ENCODE results near the gene MS4A7. TPM values are rescaled to one million over a fixed set of nuclear protein-coding genes. Genes with fewer than 3 reads are reported as not detected.

Gene MS4A7
- total RNA-seq, 1 donor from 2014 or later = not detected

GRCh38 chr11:60370811-60371298 lies 7.5 kb upstream of the MS4A7 start:
- DNase-seq (ENCODE audit: low read depth) = peak; percentile 24

GRCh38 chr11:60371386-60371785 lies 6.9 kb upstream of the MS4A7 start:
- no peak for DNase-seq (ENCODE audit: low read depth)

- no peak for DNase-seq (ENCODE audit: low read depth)
Measured at GRCh38 chr11:60371854-60372253, 6.5 kb upstream of the MS4A7 start.

GRCh38 chr11:60372767-60373166 lies 5.6 kb upstream of the MS4A7 start:
- no peak for DNase-seq (ENCODE audit: low read depth)

GRCh38 chr11:60375316-60375715 lies 3.0 kb upstream of the MS4A7 start:
- DNase-seq (ENCODE audit: low read depth) = no peak

- DNase-seq (ENCODE audit: low read depth) = no peak
Measured at GRCh38 chr11:60376601-60377000, 1.7 kb upstream of the MS4A7 start.

- no peak for DNase-seq (ENCODE audit: low read depth)
Measured at GRCh38 chr11:60377401-60378136, 763 bp upstream of the MS4A7 start.

GRCh38 chr11:60389279-60389910 lies 11.1 kb downstream of the MS4A7 start:
- no peak for DNase-seq (ENCODE audit: low read depth)

- no peak for DNase-seq (ENCODE audit: low read depth)
Measured at GRCh38 chr11:60390419-60390818, 12.1 kb downstream of the MS4A7 start.

GRCh38 chr11:60392361-60392760 lies 14.0 kb downstream of the MS4A7 start:
- DNase-seq (ENCODE audit: low read depth) = no peak

- no peak for DNase-seq (ENCODE audit: low read depth)
Measured at GRCh38 chr11:60393016-60393415, 14.7 kb downstream of the MS4A7 start.

- no peak for DNase-seq (ENCODE audit: low read depth)
Measured at GRCh38 chr11:60394666-60395380, 16.5 kb downstream of the MS4A7 start.

- DNase-seq (ENCODE audit: low read depth) = no peak
Measured at GRCh38 chr11:60396382-60396781, 18.1 kb downstream of the MS4A7 start, which contains the start of gene MS4A14. Gene MS4A14, plus strand, starts transcription at chr11:60396459. Its CDS starts 120 bp downstream, at chr11:60396579.

GRCh38 chr11:60396799-60397198 lies 18.5 kb downstream of the MS4A7 start:
- DNase-seq (ENCODE audit: low read depth) = no peak

- DNase-seq (ENCODE audit: low read depth) = no peak
Measured at GRCh38 chr11:60420015-60420414, 41.7 kb downstream of the MS4A7 start.

- DNase-seq (ENCODE audit: low read depth) = no peak
Measured at GRCh38 chr11:60422609-60423008, 44.3 kb downstream of the MS4A7 start.

- DNase-seq (ENCODE audit: low read depth) = no peak
Measured at GRCh38 chr11:60428517-60428916, 50.2 kb downstream of the MS4A7 start.

GRCh38 chr11:60429272-60429671 lies 50.9 kb downstream of the MS4A7 start, which contains the start of gene MS4A5:
Gene MS4A5, plus strand, starts transcription at chr11:60429572. Its CDS starts 103 bp downstream, at chr11:60429675.
- DNase-seq (ENCODE audit: low read depth) = no peak

GRCh38 chr11:60431251-60431650 lies 52.9 kb downstream of the MS4A7 start:
- peak; percentile 16 for DNase-seq (ENCODE audit: low read depth)

- DNase-seq (ENCODE audit: low read depth) = no peak
Measured at GRCh38 chr11:60433401-60433800, 55.1 kb downstream of the MS4A7 start.
